GM18951 (cell line): Measurements from ENCODE around the gene NSFL1C.

ENCODE experiments used
- POLR2A ChIP-seq: IDR thresholded peaks from 4 replicates; pipeline ENCODE4 v1.6.1; 2011; ENCODE audit warnings: mild to moderate bottlenecking; ENCODE audit not compliant: insufficient read length, insufficient read depth; ENCODE audit errors: extremely low read depth
- in situ Hi-C: fragments of 300-500 bp; cut with MboI; formaldehyde crosslinking; loops from one replicate; pipeline ENCODE4 v1.12.0; 2022; ENCODE audit warnings: low sequenced_read_pairs, mixed read lengths, inconsistent platforms; ENCODE audit not compliant: unreplicated experiment

NSFL1C gene

GRCh38 chr20:1474817-1475603 lies 8.4 kb upstream of the NSFL1C start:
- in situ Hi-C loops: no loop called here
- no peak for TF ChIP-seq POLR2A

DNA sequence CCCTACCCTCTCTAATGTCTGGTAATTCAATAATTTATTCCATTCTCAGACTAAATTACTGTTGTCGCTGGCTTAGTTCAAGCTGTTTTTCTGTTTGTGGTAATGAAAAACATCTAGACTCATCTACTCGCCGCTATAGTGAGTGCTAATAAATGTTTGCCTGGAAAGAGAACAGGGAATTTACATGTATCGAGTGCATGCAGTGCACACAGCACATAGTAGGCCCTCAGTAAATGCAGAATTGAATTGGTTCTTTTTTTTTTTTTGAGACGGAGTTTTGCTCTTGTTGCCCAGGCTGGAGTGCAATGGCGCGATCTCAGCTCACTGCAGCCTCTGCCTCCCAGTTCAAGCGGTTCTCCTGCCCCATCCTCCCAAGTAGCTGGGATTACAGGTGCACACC lies 7.7 kb upstream of the NSFL1C start:
- in situ Hi-C loops: no loop called here
- no peak for TF ChIP-seq POLR2A

GRCh38 chr20:1473246-1474220 lies 6.9 kb upstream of the NSFL1C start:
- TF ChIP-seq POLR2A: no peak
- in situ Hi-C loops: no loop called here

DNA sequence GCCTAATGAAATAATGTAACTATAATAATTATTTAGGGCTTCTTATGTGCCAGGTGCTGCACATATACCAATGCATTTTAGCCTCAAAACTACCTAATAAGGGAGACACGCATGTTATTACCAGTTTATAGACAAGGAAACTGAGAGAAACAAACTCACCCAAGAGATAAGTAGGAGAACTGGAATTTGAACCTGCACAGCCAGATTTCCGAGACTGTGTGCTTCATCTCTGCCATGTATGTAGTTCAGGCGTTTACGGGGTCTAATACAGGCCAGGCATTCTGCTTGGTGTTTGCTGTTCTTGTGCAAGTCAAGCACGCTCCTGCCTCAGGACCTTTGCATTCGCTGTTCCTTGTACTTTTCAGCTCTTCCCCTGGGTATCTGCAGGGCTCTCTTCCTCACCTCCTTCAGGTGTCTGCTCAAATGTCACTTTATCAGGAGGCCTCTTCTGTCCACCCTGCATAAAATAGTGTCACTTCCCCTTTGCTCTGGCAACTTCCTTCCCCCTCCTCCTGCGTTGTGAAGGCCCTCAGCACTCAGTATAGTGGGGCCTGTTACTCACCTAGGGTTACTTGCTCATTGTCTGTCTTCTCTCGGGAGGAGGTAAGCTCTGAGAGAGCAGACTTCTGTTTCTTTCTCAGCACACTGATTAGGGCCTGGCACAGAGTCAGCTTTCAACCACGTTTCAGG lies 6.1 kb upstream of the NSFL1C start:
- TF ChIP-seq POLR2A: no peak
- in situ Hi-C loops: no loop called here

GRCh38 chr20:1471242-1471641 lies 4.6 kb upstream of the NSFL1C start:
- TF ChIP-seq POLR2A: no peak

GRCh38 chr20:1469925-1470571 lies 3.4 kb upstream of the NSFL1C start:
- no peak for TF ChIP-seq POLR2A
- in situ Hi-C loops: no loop called here

More at GRCh38 chr20:1471242-1471641, 4.6 kb upstream of the NSFL1C start:
- in situ Hi-C loops: no loop called here

DNA sequence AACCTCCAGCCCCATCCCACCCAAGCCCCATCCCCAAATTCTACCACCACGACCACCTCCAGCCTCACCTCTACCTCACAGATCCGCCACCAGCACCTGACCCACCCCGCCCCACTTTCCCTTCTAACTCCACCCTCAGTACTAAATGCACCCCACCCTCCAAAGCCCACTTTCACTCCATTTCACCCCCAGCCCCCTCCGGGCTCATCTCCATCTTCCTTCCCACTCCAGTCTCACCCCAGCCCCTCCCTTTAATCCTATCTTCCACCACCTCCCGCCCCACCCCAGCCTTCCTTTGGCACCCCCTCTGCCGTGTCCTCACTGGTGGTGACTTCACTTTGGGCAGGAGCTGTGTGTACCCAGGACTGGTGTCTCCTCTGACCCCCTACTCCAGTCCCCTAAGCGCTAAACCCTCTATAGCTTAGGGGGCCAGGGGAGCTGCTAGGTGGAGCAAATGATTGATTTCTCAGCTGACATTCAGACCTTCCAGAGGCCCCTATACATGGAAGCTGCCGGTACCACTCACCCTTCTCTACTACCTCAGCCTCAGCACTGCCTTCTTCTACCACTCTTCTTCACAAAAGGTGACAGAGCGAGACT lies 2.8 kb upstream of the NSFL1C start:
- no peak for TF ChIP-seq POLR2A
- in situ Hi-C loops: no loop called here

- in situ Hi-C loops: no loop called here
- TF ChIP-seq POLR2A: no peak
Measured at GRCh38 chr20:1468117-1468624, 1.5 kb upstream of the NSFL1C start.

DNA sequence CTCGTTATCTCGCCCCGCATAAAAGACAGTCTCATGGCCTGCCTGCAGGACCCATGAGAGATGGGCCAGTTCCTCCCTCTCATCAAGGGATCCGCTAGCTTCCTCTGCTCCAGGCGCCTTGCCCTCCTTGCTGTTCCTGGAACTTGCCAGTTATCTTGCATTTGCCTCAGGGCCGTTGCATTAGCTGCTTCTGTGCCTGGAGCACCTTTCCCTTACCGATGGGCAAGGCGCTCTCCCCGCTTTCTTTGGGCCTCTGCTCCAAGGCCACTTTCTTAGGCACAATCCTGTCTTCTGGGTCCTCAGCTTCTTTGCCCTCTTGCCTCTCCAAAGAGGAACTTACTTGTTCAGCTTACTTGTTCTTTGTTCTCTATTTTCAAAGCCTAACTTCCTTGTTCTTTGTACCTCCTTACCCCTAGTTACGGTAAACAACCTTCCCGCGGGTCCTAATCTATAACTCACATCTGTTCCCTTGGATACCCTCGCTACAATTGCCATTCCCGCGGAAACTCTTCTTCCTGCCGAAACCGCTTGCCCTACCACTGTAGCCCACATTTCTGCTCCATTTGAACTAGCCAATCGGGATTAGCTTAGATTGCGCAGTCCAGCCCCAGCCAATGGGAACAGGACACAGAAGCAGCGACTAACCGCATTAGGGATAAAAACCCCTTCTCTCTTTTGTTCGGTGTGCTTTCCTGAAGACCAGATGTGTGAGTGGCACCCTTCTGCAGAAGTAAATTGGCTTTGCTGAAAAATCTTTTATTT lies 887 bp upstream of the NSFL1C start:
- in situ Hi-C loops: no loop called here
- TF ChIP-seq POLR2A: no peak

DNA sequence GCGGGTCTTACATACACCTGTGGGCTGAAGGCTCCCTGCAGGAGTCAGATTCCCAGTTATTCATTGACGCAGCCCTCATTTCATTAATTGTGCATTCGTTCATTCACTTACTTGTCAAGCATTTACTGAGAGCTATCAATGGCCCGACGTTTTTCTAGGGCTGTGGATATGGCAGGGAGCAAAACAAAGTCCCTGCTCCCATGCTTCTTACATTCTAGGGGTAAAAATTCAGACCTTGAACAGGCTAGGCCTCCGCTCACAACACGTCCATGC lies 369 bp upstream of the NSFL1C start:
- in situ Hi-C loops: no loop called here
- no peak for TF ChIP-seq POLR2A

DNA sequence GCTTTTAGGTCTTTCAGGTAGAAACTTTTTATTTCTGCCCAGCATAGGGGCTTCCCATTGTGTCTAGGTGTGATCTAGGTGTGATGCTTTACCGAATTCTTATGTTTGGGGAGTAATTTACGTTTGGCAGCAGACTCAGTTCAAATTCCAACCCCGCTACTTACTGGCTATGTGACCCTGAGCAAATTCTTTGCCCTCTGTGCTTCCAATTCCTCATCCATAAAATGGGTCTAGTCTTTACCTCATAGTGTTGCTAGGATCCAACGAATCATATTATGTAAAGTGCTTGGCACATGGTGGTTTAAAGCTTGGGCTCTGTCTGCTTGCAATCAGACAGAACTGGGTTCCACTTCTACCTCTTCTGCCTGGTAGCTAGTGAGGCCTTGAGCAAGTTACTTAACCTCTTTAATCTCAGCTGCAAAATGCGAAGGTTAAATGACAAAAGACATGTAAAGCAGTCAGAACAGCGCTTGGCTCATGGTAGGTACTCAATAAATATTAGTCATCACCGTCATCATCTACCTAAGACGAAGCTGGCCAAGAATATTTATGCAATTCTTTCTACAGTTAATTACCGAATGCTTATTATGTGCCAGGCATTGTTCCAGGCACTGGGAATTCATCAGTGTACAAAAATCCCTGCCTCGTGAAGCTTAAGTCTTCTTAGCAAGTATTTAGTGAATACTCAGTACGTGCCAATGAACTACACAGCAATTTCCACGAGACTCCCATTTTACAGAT lies 1.0 kb downstream of the NSFL1C start:
- in situ Hi-C loops: no loop called here
- TF ChIP-seq POLR2A: no peak
